Neural cell (in vitro differentiated cells): Measurements from ENCODE around the gene XRCC6.

Experiments used
- CTCF ChIP-seq: fragments of 450-650 bp; IDR thresholded peaks from 2 replicates; pipeline ENCODE4 v1.5.1; 2014; ENCODE audit warnings: antibody characterized with exemption, mild to moderate bottlenecking, moderate library complexity; ENCODE audit not compliant: poor library complexity, severe bottlenecking
- EP300 ChIP-seq: fragments of 450-650 bp; conservative IDR thresholded peaks from 2 replicates; pipeline ENCODE4 v1.6.1; 2014; ENCODE audit warnings: antibody characterized with exemption, mild to moderate bottlenecking, moderate library complexity; ENCODE audit not compliant: poor library complexity, severe bottlenecking
- EZH2 ChIP-seq: fragments of 200-600, 300-800 bp; shearing (Covaris generic), sonication (generic); IDR thresholded peaks from 2 replicates; pipeline ENCODE4 v1.6.1; 2014; ENCODE audit warnings: antibody characterized with exemption, low read length, borderline replicate concordance, mild to moderate bottlenecking; ENCODE audit not compliant: insufficient read depth, poor library complexity, severe bottlenecking
- MXI1 ChIP-seq: fragments of 450-650 bp; conservative IDR thresholded peaks from 2 replicates; pipeline ENCODE4 v1.6.1; 2014; ENCODE audit warnings: antibody characterized with exemption, mild to moderate bottlenecking; ENCODE audit not compliant: poor library complexity, severe bottlenecking
- POLR2AphosphoS5 ChIP-seq: IDR thresholded peaks from 2 replicates; pipeline ENCODE4 v1.6.1; 2012
- RAD21 ChIP-seq: fragments of 450-650 bp; conservative IDR thresholded peaks from 2 replicates; pipeline ENCODE4 v1.6.1; 2014; ENCODE audit warnings: antibody characterized with exemption, mild to moderate bottlenecking, moderate library complexity
- REST ChIP-seq: IDR thresholded peaks from 2 replicates; pipeline ENCODE4 v1.6.1; 2012; ENCODE audit warnings: borderline replicate concordance
- SMC3 ChIP-seq: fragments of 450-650 bp; conservative IDR thresholded peaks from 2 replicates; pipeline ENCODE4 v1.6.1; 2014; ENCODE audit warnings: antibody characterized with exemption, mild to moderate bottlenecking, moderate library complexity; ENCODE audit not compliant: poor library complexity
- TAF1 ChIP-seq: IDR thresholded peaks from 2 replicates; pipeline ENCODE4 v1.6.1; 2012; ENCODE audit warnings: low read depth

- TF ChIP-seq CTCF (no peak), RAD21 (no peak), POLR2AphosphoS5 (no peak), TAF1 (no peak), EZH2 (no peak), REST (no peak), EP300 (no peak), SMC3 (no peak), MXI1 (no peak)
Measured at GRCh38 chr22:41695211-41695610, 74.1 kb downstream of the XRCC6 start.
